ENCODE measurements around the gene SCG3. TPM values are rescaled to one million over a fixed set of nuclear protein-coding genes. Genes with fewer than 3 reads are reported as not detected.

Gene SCG3
- total RNA-seq, 3 donors from 2014 or later, result 0.33 TPM; not detected in 2

GRCh38 chr15:51750186-51750585 lies 68.9 kb downstream of the SCG3 start:
- Histone ChIP-seq H3K27me3 (no peaks in the 10 kb centered on the region), H3K36me3 (no peaks in the 10 kb centered on the region), H3K9me3 (no peaks in the 10 kb centered on the region), H3K27ac (no peak overlapping the region), H3K4me1 (peaks cover 0 to 4% of the 10 kb centered on the region in 2 donors), H3K4me3 (no peak overlapping the region)
- no peak for DNase-seq (ENCODE audit: low spot score in 2 of 2)
- TF ChIP-seq CTCF (IDR thresholded peaks at IDR 0.05) (no peak), POLR2A (IDR thresholded peaks at IDR 0.05) (no peak), POLR2AphosphoS5 (IDR thresholded peaks at IDR 0.05) (no peak)
- intact Hi-C loops (cut with DNase I; ENCODE audit: low total_unique reads), result no loop called here

GRCh38 chr15:51750792-51751696 lies 69.7 kb downstream of the SCG3 start, which contains the start of gene TMOD2:
TMOD2 (plus strand) TSS chr15:51751597; CDS start chr15:51766442, 14,845 bp downstream.
- no peaks in the 10 kb centered on the region for H3K27me3 ChIP-seq
- H3K27ac ChIP-seq, result peak within 1 kb of the TSS; percentile 29 to 68
- H3K36me3 ChIP-seq, result no peaks in the 10 kb centered on the region
- H3K9me3 ChIP-seq, result no peaks in the 10 kb centered on the region
- H3K4me3 ChIP-seq, result peak within 1 kb of the TSS; percentile 72 to 96 (median 81)
- intact Hi-C loops (cut with DNase I; ENCODE audit: low total_unique reads), result no loop called here
- peaks cover 0 to 4% of the 10 kb centered on the region in 2 donors for H3K4me1 ChIP-seq
- TF ChIP-seq POLR2AphosphoS5 (IDR thresholded peaks at IDR 0.05) (no peak), CTCF (IDR thresholded peaks at IDR 0.05) (no peak), POLR2A (IDR thresholded peaks at IDR 0.05) (no peak)
- peak; percentile 25 to 58 for DNase-seq (ENCODE audit: low spot score in 2 of 2)

GRCh38 chr15:51751697-51752683 lies 70.7 kb downstream of the SCG3 start:
- peaks cover 0 to 4% of the 10 kb centered on the region in 2 donors for H3K4me1 ChIP-seq
- intact Hi-C loops (cut with DNase I; ENCODE audit: low total_unique reads), result no loop called here
- H3K9me3 ChIP-seq, result no peaks in the 10 kb centered on the region
- DNase-seq (ENCODE audit: low spot score in 2 of 2), result no peak
- H3K4me3 ChIP-seq, result peak overlapping the region; percentile 72 to 96 (median 81)
- peak overlapping the region; percentile 29 to 68 for H3K27ac ChIP-seq
- H3K36me3 ChIP-seq, result no peaks in the 10 kb centered on the region
- no peaks in the 10 kb centered on the region for H3K27me3 ChIP-seq
- TF ChIP-seq CTCF (IDR thresholded peaks at IDR 0.05) (no peak), POLR2AphosphoS5 (IDR thresholded peaks at IDR 0.05) (no peak), POLR2A (IDR thresholded peaks at IDR 0.05) (no peak)

GRCh38 chr15:51752888-51753287 lies 71.6 kb downstream of the SCG3 start:
- Histone ChIP-seq H3K27me3 (no peaks in the 10 kb centered on the region), H3K36me3 (no peaks in the 10 kb centered on the region), H3K9me3 (no peaks in the 10 kb centered on the region), H3K4me3 (no peak overlapping the region), H3K4me1 (peaks cover 0 to 4% of the 10 kb centered on the region in 2 donors), H3K27ac (no peak overlapping the region)
- intact Hi-C loops (cut with DNase I; ENCODE audit: low total_unique reads), result no loop called here
- no peak for TF ChIP-seq CTCF (IDR thresholded peaks at IDR 0.05)
- no peak for TF ChIP-seq POLR2AphosphoS5 (IDR thresholded peaks at IDR 0.05)
- no peak for TF ChIP-seq POLR2A (IDR thresholded peaks at IDR 0.05)
- DNase-seq (ENCODE audit: low spot score in 2 of 2), result no peak
